Kidney (tissue), 14 donors: ENCODE measurements around the gene CHP1. TPM values are rescaled to one million over a fixed set of nuclear protein-coding genes. Genes with fewer than 3 reads are reported as not detected.

Experiments used
- DNase-seq, 5 donors: peaks; one replicate each; pipeline ENCODE4 v3.0.0-alpha.2; 2013 to 2020
- FAIRE-seq: peaks from 2 replicates; lab custom pipeline; 2012; peaks lifted over from hg19 to GRCh38; lab: Jason Lieb, UNC
- H3K27ac ChIP-seq, 2 donors: one replicate each; pipeline ENCODE4 v1.7.0; 2013; ENCODE audit warnings: low read depth in 2 of 2, low read length in 2 of 2, inconsistent platforms in 1 of 2
- H3K27me3 ChIP-seq: one replicate; pipeline ENCODE4 v1.7.1; 2013; ENCODE audit warnings: low read length, inconsistent platforms; ENCODE audit not compliant: control insufficient read depth, insufficient read depth
- H3K36me3 ChIP-seq, 3 donors: one replicate each; pipeline versions ENCODE4 v1.7.0 to v1.7.1; 2013; ENCODE audit warnings: low read length in 3 of 3, control low read depth in 1 of 3, inconsistent platforms in 1 of 3; ENCODE audit not compliant: insufficient read depth in 3 of 3, control insufficient read depth in 2 of 3
- H3K4me1 ChIP-seq, 3 donors: one replicate each; pipeline versions ENCODE4 v1.7.0 to v1.7.1; 2013; ENCODE audit warnings: low read length in 3 of 3, inconsistent platforms in 1 of 3, low read depth in 1 of 3; ENCODE audit not compliant: control insufficient read depth in 2 of 3, insufficient read depth in 2 of 3
- H3K4me3 ChIP-seq, 3 donors: one replicate each; pipeline versions ENCODE4 v1.7.0 to v1.8.1; 2013; ENCODE audit warnings: low read length in 3 of 3, control low read depth in 1 of 3, inconsistent platforms in 1 of 3
- H3K9ac ChIP-seq, 3 donors: one replicate each; pipeline versions ENCODE4 v1.7.0 to v1.7.1; 2013; ENCODE audit warnings: low read length in 3 of 3, control low read depth in 1 of 3, inconsistent platforms in 1 of 3
- H3K9me3 ChIP-seq, 3 donors: one replicate each; pipeline versions ENCODE4 v1.7.0 to v1.7.1; 2013; ENCODE audit warnings: low read length in 3 of 3, control low read depth in 1 of 3, inconsistent platforms in 1 of 3; ENCODE audit not compliant: control insufficient read depth in 2 of 3, insufficient read depth in 1 of 3
- CTCF ChIP-seq: IDR thresholded peaks from 3 replicates; pipeline ENCODE4 v1.5.1; 2012; ENCODE audit warnings: mild to moderate bottlenecking, moderate library complexity, borderline replicate concordance; ENCODE audit not compliant: insufficient read depth; ENCODE audit errors: extremely low read depth
- intact Hi-C: fragments of 100-400 bp; cut with DNase I; formaldehyde crosslinking; loops from one replicate; pipeline ENCODE4 v1.11.1; 2022
- polyA plus RNA-seq: library from polyadenylated mRNA; stranded (reverse); fragments of 350-450 nt; fragmentation: Illumina TruSeq; extraction: RNeasy Lipid Tissue Mini Kit (QIAGEN cat#74804); gene quantifications from one replicate; pipeline ENCODE4 v1.2.3, GENCODE V29; 2014; ENCODE audit warnings: low read depth, low replicate concordance; ENCODE audit not compliant: insufficient read depth
- total RNA-seq: library from RNA; stranded (reverse); fragmentation: NEBNext Ultra II Directional; extraction: Animal tissue kit (Norgen Biotek cat#: 25700); gene quantifications from one replicate; pipeline ENCODE4 v1.2.1, GENCODE V29; 2021
- donor health status: control.
- donor health status: control.
- donor health status: control.
- donor health status: control.
- donor health status: control.
- donor health status: DM: yes; HTN: yes; CAD: no.
- donor health status: Normal renal cell carcinoma (clear cell type).

The CHP1 gene
- total and polyA plus RNA-seq, 2 donors from 2014 or later = 85.5 to 171 TPM

GRCh38 chr15:41263891-41264351, 32.9 kb downstream of the CHP1 start:
- H3K4me3 ChIP-seq = no peak overlapping the region
- H3K27me3 ChIP-seq = no peaks in the 10 kb centered on the region
- no peak overlapping the region for H3K27ac ChIP-seq
- peaks cover 0 to 21% (median 14%) of the 10 kb centered on the region in 3 donors for H3K36me3 ChIP-seq
- intact Hi-C loops = no loop called here
- H3K4me1 ChIP-seq = no peaks in the 10 kb centered on the region
- no peak for FAIRE-seq
- H3K9ac ChIP-seq = no peak overlapping the region
- DNase-seq = no peak
- TF ChIP-seq CTCF = no peak
- H3K9me3 ChIP-seq = no peaks in the 10 kb centered on the region

- FAIRE-seq (no peak), DNase-seq (no peak)
- H3K9ac ChIP-seq = no peak overlapping the region
- no peak for TF ChIP-seq CTCF
- H3K27ac ChIP-seq = no peak overlapping the region
- peaks cover 0 to 6% (median 6%) of the 10 kb centered on the region in 3 donors for H3K36me3 ChIP-seq
- H3K9me3 ChIP-seq = no peaks in the 10 kb centered on the region
- no peaks in the 10 kb centered on the region for H3K4me1 ChIP-seq
- H3K4me3 ChIP-seq = no peak overlapping the region
- intact Hi-C loops = no loop called here
- H3K27me3 ChIP-seq = no peaks in the 10 kb centered on the region
These were observed 38.8 kb downstream of the CHP1 start for GRCh38 chr15:41269887-41270286.

GRCh38 chr15:41276831-41277230, 45.8 kb downstream of the CHP1 start:
- no peak overlapping the region for H3K9ac ChIP-seq
- H3K36me3 ChIP-seq = peaks cover 3 to 14% (median 5%) of the 10 kb centered on the region in 3 donors
- no peaks in the 10 kb centered on the region for H3K4me1 ChIP-seq
- H3K27me3 ChIP-seq = no peaks in the 10 kb centered on the region
- DNase-seq (no peak), FAIRE-seq (no peak)
- TF ChIP-seq CTCF = no peak
- intact Hi-C loops = no loop called here
- H3K9me3 ChIP-seq = no peaks in the 10 kb centered on the region
- no peak overlapping the region for H3K4me3 ChIP-seq
- no peak overlapping the region for H3K27ac ChIP-seq

- no peak overlapping the region for H3K27ac ChIP-seq
- H3K4me1 ChIP-seq = no peaks in the 10 kb centered on the region
- intact Hi-C loops = no loop called here
- no peak for TF ChIP-seq CTCF
- FAIRE-seq = no peak
- H3K4me3 ChIP-seq = no peak overlapping the region
- no peaks in the 10 kb centered on the region for H3K9me3 ChIP-seq
- H3K9ac ChIP-seq = no peak overlapping the region
- no peaks in the 10 kb centered on the region for H3K27me3 ChIP-seq
- peaks cover 3 to 14% (median 5%) of the 10 kb centered on the region in 3 donors for H3K36me3 ChIP-seq
- no peak for DNase-seq
These were observed 47.3 kb downstream of the CHP1 start for GRCh38 chr15:41278319-41278718.
